GM10266 (cell line): Measurements from ENCODE around the gene MICAL3.

Experiments used
- DNase-seq: peaks from one replicate; pipeline ENCODE4 v3.0.0; 2012; ENCODE audit errors: extremely low spot score
- CTCF ChIP-seq: IDR thresholded peaks from 2 replicates; pipeline ENCODE4 v1.5.1; 2012; ENCODE audit warnings: mild to moderate bottlenecking, low read depth; ENCODE audit not compliant: control insufficient read depth, insufficient read depth; ENCODE audit errors: missing control alignments

Gene MICAL3

GRCh38 chr22:17917490-17917983 is 106.8 kb downstream of the MICAL3 start:
- DNase-seq, result no peak
- no peak for TF ChIP-seq CTCF

- no peak for TF ChIP-seq CTCF
- no peak for DNase-seq
Measured at GRCh38 chr22:17916226-17916889, 108.0 kb downstream of the MICAL3 start.

- no peak for DNase-seq
- no peak for TF ChIP-seq CTCF
Measured at GRCh38 chr22:17915676-17916075, 108.7 kb downstream of the MICAL3 start.

- no peak for TF ChIP-seq CTCF
- DNase-seq, result no peak
Measured at GRCh38 chr22:17915188-17915587, 109.2 kb downstream of the MICAL3 start.

- TF ChIP-seq CTCF, result no peak
- DNase-seq, result no peak
Measured at GRCh38 chr22:17914474-17914873, 109.9 kb downstream of the MICAL3 start.

- no peak for TF ChIP-seq CTCF
- no peak for DNase-seq
Measured at GRCh38 chr22:17913801-17914347, 110.5 kb downstream of the MICAL3 start.

- no peak for TF ChIP-seq CTCF
- DNase-seq, result no peak
Measured at GRCh38 chr22:17912945-17913721, 111.2 kb downstream of the MICAL3 start.
